CD4-positive, alpha-beta memory T cell (primary cell): ENCODE results near the gene RPL28. TPM values are rescaled to one million over a fixed set of nuclear protein-coding genes. Genes with fewer than 3 reads are reported as not detected.

Experiments used
- CTCF ChIA-PET: fragments of 350-600 bp; sonication (Branson Sonifier 250); formaldehyde crosslinking; loops from one replicate; lab custom pipeline; 2021; ENCODE audit warnings: inconsistent platforms; ENCODE audit not compliant: partially characterized antibody; lab: Charles Lee
- POLR2A ChIA-PET: fragments of 350-600 bp; sonication (Branson Sonifier 250); formaldehyde crosslinking; loops from one replicate; lab custom pipeline; 2021; ENCODE audit not compliant: partially characterized antibody; lab: Charles Lee
- DNase-seq, 5 donors: peaks; one replicate each; pipeline versions ENCODE4 v3.0.0 to v3.0.0-alpha.2; 2020 to 2022; ENCODE audit warnings: mixed read lengths in 1 of 5
- H3K27ac ChIP-seq: one replicate; pipeline ENCODE4 v1.7.0; 2013; ENCODE audit warnings: low read depth, low read length
- H3K27me3 ChIP-seq: 2 replicates; pipeline ENCODE4 v1.7.0; 2013; ENCODE audit warnings: mild to moderate bottlenecking, low read length, moderate library complexity; ENCODE audit not compliant: insufficient read depth
- H3K36me3 ChIP-seq: 2 replicates; pipeline ENCODE4 v1.7.0; 2013; ENCODE audit warnings: mild to moderate bottlenecking, low read length, moderate library complexity; ENCODE audit not compliant: insufficient read depth
- H3K4me1 ChIP-seq: 2 replicates; pipeline ENCODE4 v1.7.0; 2013; ENCODE audit warnings: mild to moderate bottlenecking, low read length, moderate library complexity; ENCODE audit not compliant: insufficient read depth
- H3K4me3 ChIP-seq, 2 donors: one replicate each; pipeline ENCODE4 v1.7.0; 2013; ENCODE audit warnings: low read length in 2 of 2, mild to moderate bottlenecking in 1 of 2
- H3K9me3 ChIP-seq, 2 donors: one replicate each; pipeline ENCODE4 v1.7.0; 2013; ENCODE audit warnings: low read length in 2 of 2, control low read depth in 1 of 2; ENCODE audit not compliant: control insufficient read depth in 1 of 2
- H3K27ac Mint-ChIP-seq, 7 donors: one replicate each; pipeline ENCODE4 v1.8.0; 2020 to 2021; ENCODE audit warnings: mixed read lengths in 7 of 7, mild to moderate bottlenecking in 6 of 7, inconsistent platforms in 3 of 7, moderate library complexity in 3 of 7
- H3K27me3 Mint-ChIP-seq, 2 donors: one replicate each; pipeline ENCODE4 v1.8.0; 2020 to 2021; ENCODE audit warnings: mixed read lengths in 2 of 2
- H3K36me3 Mint-ChIP-seq, 2 donors: one replicate each; pipeline ENCODE4 v1.8.0; 2020 to 2021; ENCODE audit warnings: mixed read lengths in 2 of 2, inconsistent platforms in 1 of 2, mild to moderate bottlenecking in 1 of 2
- H3K4me1 Mint-ChIP-seq, 4 donors: one replicate each; pipeline ENCODE4 v1.8.0; 2020 to 2021; ENCODE audit warnings: mixed read lengths in 4 of 4, mild to moderate bottlenecking in 1 of 4
- H3K4me3 Mint-ChIP-seq, 8 donors: one replicate each; pipeline ENCODE4 v1.8.0; 2020 to 2021; ENCODE audit warnings: mixed read lengths in 8 of 8, mild to moderate bottlenecking in 7 of 8, moderate library complexity in 6 of 8, inconsistent platforms in 3 of 8
- H3K9me3 Mint-ChIP-seq, 8 donors: one replicate each; pipeline ENCODE4 v1.8.0; 2020 to 2021; ENCODE audit warnings: mixed read lengths in 8 of 8, mild to moderate bottlenecking in 5 of 8, inconsistent platforms in 3 of 8, moderate library complexity in 1 of 8
- intact Hi-C: fragments of 100-400 bp; cut with micrococcal nuclease; formaldehyde crosslinking; loops from one replicate; pipeline ENCODE4 v1.15.1; 2023
- polyA plus RNA-seq, 2 donors: library from polyadenylated mRNA; unstranded; fragments of 300-500 nt; fragmentation: Illumina TruSeq; gene quantifications; one replicate each; pipeline ENCODE4 v1.2.3, GENCODE V29; 2021
- total RNA-seq, 2 experiments: library from RNA; stranded (reverse); gene quantifications; one replicate each; pipeline ENCODE4 v1.2.3, GENCODE V29; 2021

RPL28 gene
- total and polyA plus RNA-seq, 4 experiments from 2014 or later, result 257 to 3,159 (median 1,960) TPM

GRCh38 chr19:55373993-55374757 lies 11.6 kb upstream of the RPL28 start:
- peaks cover 16% of the 10 kb centered on the region for H3K27me3 ChIP-seq
- peaks cover 0 to 4% (median 0%) of the 10 kb centered on the region in 8 donors for H3K9me3 Mint-ChIP-seq
- H3K27ac Mint-ChIP-seq, result no peak overlapping the region
- H3K4me1 Mint-ChIP-seq, result peaks cover 6 to 13% (median 9%) of the 10 kb centered on the region in 4 donors
- peak in 1 of 5 donors; percentile 19 for DNase-seq
- peaks cover 7% of the 10 kb centered on the region for H3K4me1 ChIP-seq
- H3K36me3 Mint-ChIP-seq, result no peaks in the 10 kb centered on the region
- H3K36me3 ChIP-seq, result no peaks in the 10 kb centered on the region
- H3K4me3 Mint-ChIP-seq, result no peak overlapping the region
- H3K27ac ChIP-seq, result no peak overlapping the region
- ChIA-PET POLR2A (interaction anchor here (2.5 kb wide), 1 partner anchor 35 kb away, joined by 8 read pairs; the partner anchor contains the start of gene KMT5C), CTCF (no interaction called here)
- peaks cover 26% of the 10 kb centered on the region in 2 donors for H3K27me3 Mint-ChIP-seq
- H3K9me3 ChIP-seq, result no peaks in the 10 kb centered on the region
- intact Hi-C loops, result no loop called here
- no peak overlapping the region for H3K4me3 ChIP-seq

GRCh38 chr19:55376241-55376933 lies 9.3 kb upstream of the RPL28 start, which contains the start of gene TMEM190:
Gene TMEM190, plus strand, starts transcription at chr19:55376826. Its CDS starts 28 bp downstream, at chr19:55376854.
- peaks cover 5% of the 10 kb centered on the region for H3K27me3 ChIP-seq
- intact Hi-C loops, result no loop called here
- Mint-ChIP-seq H3K4me3 (no peak within 1 kb of the TSS), H3K27me3 (peaks cover 16% of the 10 kb centered on the region in 2 donors), H3K36me3 (no peaks in the 10 kb centered on the region), H3K4me1 (peaks cover 1 to 10% (median 5%) of the 10 kb centered on the region in 4 donors), H3K9me3 (no peaks in the 10 kb centered on the region), H3K27ac (peak within 1 kb of the TSS in 1 of 7 donors; percentile 61)
- POLR2A ChIA-PET, result interaction anchor here (1.0 to 1.4 kb wide), 2 partner anchors 13 to 31 kb away, joined by 3 read pairs; partner anchors contain the start of gene UBE2S
- H3K36me3 ChIP-seq, result no peaks in the 10 kb centered on the region
- no peaks in the 10 kb centered on the region for H3K9me3 ChIP-seq
- H3K4me3 ChIP-seq, result no peak within 1 kb of the TSS
- no peaks in the 10 kb centered on the region for H3K4me1 ChIP-seq
- H3K27ac ChIP-seq, result no peak within 1 kb of the TSS
- CTCF ChIA-PET, result no interaction called here
- DNase-seq, result no peak

GRCh38 chr19:55377356-55378131 lies 8.2 kb upstream of the RPL28 start:
- Histone ChIP-seq H3K4me3 (no peak overlapping the region), H3K27ac (no peak overlapping the region), H3K27me3 (no peaks in the 10 kb centered on the region), H3K9me3 (no peaks in the 10 kb centered on the region), H3K36me3 (no peaks in the 10 kb centered on the region), H3K4me1 (peaks cover 3% of the 10 kb centered on the region)
- Mint-ChIP-seq H3K4me1 (peaks cover 6 to 17% (median 14%) of the 10 kb centered on the region in 4 donors), H3K27me3 (peaks cover 6 to 8% of the 10 kb centered on the region in 2 donors), H3K4me3 (no peak overlapping the region), H3K9me3 (no peaks in the 10 kb centered on the region), H3K27ac (no peak overlapping the region), H3K36me3 (peaks cover 0 to 2% of the 10 kb centered on the region in 2 donors)
- intact Hi-C loops, result no loop called here
- ChIA-PET CTCF (no interaction called here), POLR2A (no interaction called here)
- peak in 1 of 5 donors; percentile 22 for DNase-seq

GRCh38 chr19:55379174-55379573 lies 6.6 kb upstream of the RPL28 start:
- intact Hi-C loops, result no loop called here
- no peak overlapping the region for H3K4me3 ChIP-seq
- no peak overlapping the region for H3K27ac ChIP-seq
- no peaks in the 10 kb centered on the region for H3K9me3 ChIP-seq
- Mint-ChIP-seq H3K4me1 (peaks cover 8 to 23% (median 15%) of the 10 kb centered on the region in 4 donors), H3K4me3 (no peak overlapping the region), H3K9me3 (no peaks in the 10 kb centered on the region), H3K36me3 (peaks cover 0 to 2% of the 10 kb centered on the region in 2 donors), H3K27me3 (peaks cover 2 to 3% of the 10 kb centered on the region in 2 donors), H3K27ac (no peak overlapping the region)
- peak in 1 of 5 donors; percentile 23 for DNase-seq
- no peaks in the 10 kb centered on the region for H3K27me3 ChIP-seq
- H3K4me1 ChIP-seq, result peaks cover 13% of the 10 kb centered on the region
- POLR2A ChIA-PET, result interaction anchor here (1.0 kb wide), 1 partner anchor 27 kb away, joined by 3 read pairs; no protein-coding TSS in a partner anchor
- CTCF ChIA-PET, result interaction anchor here (1.1 to 1.5 kb wide), 2 partner anchors 77 to 78 kb away, joined by 3 to 4 read pairs; no protein-coding TSS in a partner anchor
- no peaks in the 10 kb centered on the region for H3K36me3 ChIP-seq

- Histone ChIP-seq H3K27ac (no peak overlapping the region), H3K4me3 (no peak overlapping the region), H3K4me1 (peaks cover 29% of the 10 kb centered on the region), H3K27me3 (no peaks in the 10 kb centered on the region), H3K36me3 (peaks cover 3% of the 10 kb centered on the region), H3K9me3 (no peaks in the 10 kb centered on the region)
- H3K4me3 Mint-ChIP-seq, result peak overlapping the region in 7 of 8 donors; percentile 44 to 89 (median 71)
- peaks cover 10 to 21% of the 10 kb centered on the region in 2 donors for H3K36me3 Mint-ChIP-seq
- peak overlapping the region in 3 of 7 donors; percentile 55 to 66 (median 62) for H3K27ac Mint-ChIP-seq
- intact Hi-C loops, result loop anchor here (10.0 kb wide), 1 partner anchor 243 kb away; the partner anchor contains the start of gene ZNF784
- peaks cover 18 to 51% (median 31%) of the 10 kb centered on the region in 4 donors for H3K4me1 Mint-ChIP-seq
- ChIA-PET CTCF (interaction anchor here (3.0 kb wide), 1 partner anchor 44 kb away, joined by 23 read pairs; the partner anchor contains the start of gene KMT5C), POLR2A (no interaction called here)
- H3K9me3 Mint-ChIP-seq, result peaks cover 0 to 9% (median 0%) of the 10 kb centered on the region in 8 donors
- no peaks in the 10 kb centered on the region for H3K27me3 Mint-ChIP-seq
- peak in 1 of 5 donors; percentile 9 for DNase-seq
Measured at GRCh38 chr19:55382013-55382412, 3.7 kb upstream of the RPL28 start.

GRCh38 chr19:55382522-55383054 lies 3.1 kb upstream of the RPL28 start:
- intact Hi-C loops, result loop anchor here (10.0 kb wide), 1 partner anchor 242 kb away; the partner anchor contains the start of gene ZNF784
- POLR2A ChIA-PET, result interaction anchor here (1.6 to 12.9 kb wide), 7 partner anchors 11 to 127 kb away, joined by 5 to 247 read pairs (median 29); partner anchors contain the start of genes KMT5C, UBE2S and ZNF628
- H3K36me3 Mint-ChIP-seq, result peaks cover 13 to 26% of the 10 kb centered on the region in 2 donors
- peaks cover 23 to 57% (median 37%) of the 10 kb centered on the region in 4 donors for H3K4me1 Mint-ChIP-seq
- no peaks in the 10 kb centered on the region for H3K27me3 ChIP-seq
- no peaks in the 10 kb centered on the region for H3K27me3 Mint-ChIP-seq
- no peak for DNase-seq
- H3K27ac Mint-ChIP-seq, result peak overlapping the region; percentile 24 to 74 (median 47)
- peaks cover 35% of the 10 kb centered on the region for H3K4me1 ChIP-seq
- H3K9me3 ChIP-seq, result no peaks in the 10 kb centered on the region
- peak overlapping the region; percentile 81 to 89 (median 86) for H3K4me3 Mint-ChIP-seq
- H3K4me3 ChIP-seq, result no peak overlapping the region
- H3K36me3 ChIP-seq, result peaks cover 9% of the 10 kb centered on the region
- CTCF ChIA-PET, result interaction anchor here (1.0 to 3.0 kb wide), 4 partner anchors 44 to 242 kb away, joined by 3 to 31 read pairs (median 13); partner anchors contain the start of gene KMT5C
- peaks cover 0 to 9% (median 0%) of the 10 kb centered on the region in 8 donors for H3K9me3 Mint-ChIP-seq
- H3K27ac ChIP-seq, result no peak overlapping the region
